Heart left ventricle (tissue), 13 donors: ENCODE measurements around the gene HDAC4.

Experiments used
- CTCF ChIP-seq, 12 donors: fragments of 200-600 bp; sonication (generic) in 4 of 12; IDR thresholded peaks; one replicate each; pipeline versions ENCODE4 v1.5.0 to v1.8.0; 2018 to 2022; ENCODE audit warnings: antibody characterized with exemption in 12 of 12, mild to moderate bottlenecking in 5 of 12
- POLR2A ChIP-seq, 2 donors: fragments of 450-650 bp; IDR thresholded peaks; one replicate each; pipeline ENCODE4 v1.6.1; 2017; ENCODE audit warnings: antibody characterized with exemption in 2 of 2, mild to moderate bottlenecking in 2 of 2, moderate library complexity in 2 of 2
- donor health status: ischemic (EF 13 %, LVEDD 7.1; RV severe dilation, severe dysfunction).
- donor health status: DM: no; HTN: yes; CAD: no.
- donor health status: DM: no; HTN: no; CAD: no.
- donor health status: ischemic (EF 25% LVEDD 6.9; RV normal size, moderate dysfunction).
- donor health status: ischemic (EF 25% LVEDD 5.7; RV mildly dilated, moderate dysfunction).
- donor health status: ischemic (EF 35%, LVEDD 5.7; RV mildly dilated, moderate dysfunction).
- donor health status: nonischemic (EF 11% LVEDD 7.7; RV severe dilation, severe dysfunction).
- donor health status: DM: yes; HTN: yes; CAD: no.
- donor health status: PGD.
- donor health status: ischemic (EF 29% LVEDD 5.4; RV normal size, mild dysfunction).
- donor health status: nonischemic (EF 23%, LVEDD 6.1; RV moderate dilation, normal function).

GRCh38 chr2:239107936-239108335 is 292.9 kb downstream of the HDAC4 start:
- TF ChIP-seq CTCF (IDR thresholded peaks at IDR 0.05): no peak
- TF ChIP-seq POLR2A (IDR thresholded peaks at IDR 0.05): no peak
